Left lobe of liver (tissue), 2 donors: ENCODE results near the gene OLFML2B. TPM values are rescaled to one million over a fixed set of nuclear protein-coding genes. Genes with fewer than 3 reads are reported as not detected.

Experiments used
- ATAC-seq: fragments of 200-7000 bp; cut with Tn5 transposase; one replicate; pipeline ENCODE4 v1.9.1; 2020; ENCODE audit warnings: mild to moderate bottlenecking, moderate library complexity
- DNase-seq: peaks from one replicate; pipeline ENCODE4 v3.0.0-alpha.2; 2020; ENCODE audit warnings: low spot score
- total RNA-seq: library from RNA; stranded (reverse); gene quantifications from one replicate; pipeline ENCODE4 v1.2.1, GENCODE V29; 2021
- donor health status: DM: no; HTN: no; CAD: no; lungs with moderate emphysema.
- donor health status: DM: no; HTN: yes; CAD: no.

OLFML2B gene
- total RNA-seq, 1 donor from 2014 or later: 0.48 TPM

DNA sequence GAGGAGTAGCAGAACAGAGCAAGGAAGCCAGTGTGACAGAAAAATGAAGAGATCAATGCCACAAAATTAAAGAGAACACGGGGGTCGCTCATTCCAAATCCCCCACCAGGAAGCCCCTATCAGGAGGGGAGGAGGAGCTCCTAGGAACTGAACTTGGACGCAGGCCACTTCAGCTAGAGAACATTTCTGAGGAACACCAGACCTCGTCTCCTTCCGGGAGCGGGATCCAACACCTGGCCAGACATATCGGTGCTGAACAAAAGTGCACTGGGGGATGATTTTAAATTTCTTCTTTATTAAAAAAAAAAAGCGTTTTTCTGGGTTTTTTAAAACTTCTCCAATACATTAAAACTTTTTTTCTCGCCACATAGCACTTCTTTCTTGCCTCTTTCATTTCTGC is 40.8 kb downstream of the OLFML2B start:
- no peak for ATAC-seq
- DNase-seq: no peak

DNA sequence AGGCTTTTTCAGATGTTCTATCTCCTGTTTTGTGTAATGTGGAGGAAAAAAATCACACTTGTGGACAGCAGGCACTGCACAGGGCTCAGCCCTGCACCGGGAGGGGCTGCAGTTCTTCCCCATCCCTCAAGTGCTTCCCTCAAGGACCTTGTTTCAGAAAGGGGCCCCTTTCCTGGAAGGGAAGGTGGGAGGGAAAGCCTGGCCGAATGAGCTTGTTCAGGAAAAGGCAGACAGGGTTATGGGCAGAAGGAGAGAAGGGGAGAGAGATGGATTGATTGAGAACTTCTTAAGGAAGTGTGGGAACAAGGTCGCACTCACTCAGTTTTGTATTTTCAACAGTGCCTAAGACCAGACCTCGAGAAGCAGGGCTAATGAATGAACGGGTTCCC is 41.2 kb downstream of the OLFML2B start:
- no peak for DNase-seq
- ATAC-seq: no peak

DNA sequence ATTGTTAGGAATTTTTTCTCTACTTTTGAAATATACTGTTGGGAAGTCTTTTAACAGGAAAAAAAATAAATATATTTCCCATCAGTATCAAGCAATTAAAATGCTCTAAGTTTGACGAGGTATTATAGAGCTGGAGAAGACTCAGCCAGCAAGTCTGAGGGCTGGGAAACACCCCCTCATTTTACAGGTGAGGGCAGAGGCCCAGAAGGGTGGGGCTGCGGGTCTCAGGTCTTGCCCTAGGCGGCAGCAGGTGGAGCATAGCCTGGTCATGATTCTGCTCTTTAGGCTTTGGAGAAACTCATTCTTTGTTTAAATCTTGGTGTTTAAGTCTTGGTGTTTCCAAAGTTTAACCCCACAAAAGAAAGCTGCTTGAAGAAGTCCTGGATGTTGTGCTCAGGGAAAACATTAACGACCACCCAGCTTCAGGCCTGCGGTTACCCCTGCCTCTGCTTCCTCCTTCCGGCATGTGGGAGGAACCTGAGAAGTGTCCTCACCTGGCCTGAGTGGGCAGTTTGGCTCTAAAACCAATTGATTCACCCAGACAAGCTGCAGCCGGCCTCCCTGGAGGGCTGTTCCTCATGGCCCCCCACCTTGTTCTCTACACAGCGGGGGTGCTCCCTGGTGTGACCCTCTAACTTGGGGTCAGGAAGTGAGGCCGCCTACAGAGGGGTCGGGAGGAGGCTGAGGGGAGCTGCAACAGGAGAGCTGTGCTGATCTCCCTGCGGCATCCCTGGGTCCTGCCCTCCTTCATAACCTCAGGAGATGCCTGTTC is 41.7 kb downstream of the OLFML2B start:
- no peak for DNase-seq
- ATAC-seq: no peak

DNA sequence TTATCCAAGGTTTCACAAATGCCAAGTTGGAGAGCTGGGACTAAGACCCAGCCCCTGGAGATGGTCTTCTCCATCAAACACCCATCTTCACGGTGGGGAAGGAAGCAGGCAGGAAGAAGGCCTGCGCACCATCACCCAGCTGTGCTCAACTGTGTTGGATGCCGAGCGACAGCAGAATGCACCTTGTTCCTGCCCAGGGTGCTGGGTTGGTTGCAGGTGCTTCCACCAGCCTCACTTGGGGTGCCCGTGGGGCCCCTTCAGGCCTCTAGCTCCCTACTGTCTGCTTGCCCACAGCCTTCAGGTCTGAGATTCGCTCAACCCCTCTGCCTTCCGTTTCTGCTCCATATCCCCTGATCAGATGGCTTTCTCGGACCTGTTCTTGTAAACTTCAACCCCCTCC is 42.5 kb downstream of the OLFML2B start:
- no peak for DNase-seq
- no peak for ATAC-seq

DNA sequence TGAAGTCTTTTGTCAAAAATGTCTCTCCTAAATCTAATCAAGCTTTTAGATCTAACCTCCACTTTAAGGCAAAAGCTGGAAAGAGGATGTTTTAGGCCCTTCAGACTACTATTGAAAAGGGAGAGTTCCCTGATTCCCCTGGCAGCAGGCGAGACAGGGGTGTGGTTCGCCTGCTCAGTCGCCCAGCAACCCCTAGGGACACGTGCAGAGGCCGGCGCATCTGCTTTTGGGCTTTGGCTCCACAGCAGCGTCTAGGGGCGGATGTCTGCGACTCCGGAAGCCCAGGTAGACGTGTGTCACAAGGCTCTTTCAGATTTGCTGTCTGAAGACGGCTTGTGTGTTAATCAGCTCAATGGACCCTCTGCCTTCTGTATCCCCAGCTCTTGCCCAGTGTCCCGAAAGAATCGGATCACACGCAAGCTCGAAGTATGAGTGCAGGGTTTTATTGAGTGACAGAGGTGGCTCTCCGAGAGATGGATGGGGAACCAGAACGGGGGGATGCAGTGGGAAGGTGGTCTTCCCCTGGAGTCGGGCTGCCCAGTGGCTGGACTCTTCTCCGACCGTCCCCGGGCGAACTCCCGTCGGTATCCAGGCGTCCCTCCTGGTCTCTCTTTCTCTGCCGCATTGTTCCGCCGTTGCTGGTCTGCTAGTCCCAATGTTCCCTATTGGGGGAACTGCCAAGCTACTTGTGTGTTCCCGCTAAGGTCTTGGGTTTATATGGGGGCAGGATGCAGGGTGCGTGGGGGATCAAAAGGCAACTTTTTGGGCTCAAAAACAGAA is 45.5 kb downstream of the OLFML2B start:
- no peak for ATAC-seq
- no peak for DNase-seq

DNA sequence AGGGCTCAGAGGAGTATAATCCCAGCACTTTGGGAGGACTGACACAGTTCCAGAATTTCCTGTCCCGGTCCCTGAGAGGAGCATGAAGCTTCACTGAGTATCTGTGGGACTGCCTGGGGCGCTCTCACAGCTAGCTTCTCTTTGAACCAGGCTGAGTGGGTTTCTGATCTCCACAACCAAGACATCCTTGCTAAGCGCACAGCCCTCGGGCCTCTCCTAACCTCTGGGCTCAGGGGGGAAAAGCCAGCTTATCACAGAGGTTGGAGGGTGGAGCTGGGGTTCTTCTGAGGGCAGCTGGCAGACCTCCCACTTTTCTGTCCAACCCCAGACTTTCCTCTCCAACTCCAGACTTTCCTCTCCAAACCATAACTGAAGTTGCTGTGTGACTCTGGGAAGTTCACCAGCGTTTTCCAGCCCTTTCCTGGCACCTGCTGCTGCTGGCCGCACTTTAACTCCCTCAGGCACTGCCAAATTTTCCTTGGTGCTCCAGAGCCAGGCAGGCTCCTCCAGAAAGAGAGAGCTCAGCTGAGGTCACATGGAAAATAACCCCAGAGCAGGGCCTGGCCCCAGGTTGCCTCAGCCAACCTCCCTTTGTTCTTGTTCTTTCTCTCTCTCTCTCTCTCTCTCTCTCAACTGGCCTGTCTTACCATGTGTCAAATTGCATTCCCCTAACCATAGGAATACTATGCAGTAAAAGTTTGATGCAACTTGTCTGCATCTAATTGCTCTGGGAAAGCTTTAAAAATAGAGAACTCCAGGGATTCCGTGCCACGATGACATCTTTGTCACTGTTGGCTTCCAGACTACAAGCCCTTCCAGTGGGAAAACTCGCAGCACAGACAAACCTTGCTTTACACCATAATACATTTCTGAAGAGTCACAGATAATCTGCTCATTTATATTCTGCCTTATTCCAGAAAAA is 49.5 kb downstream of the OLFML2B start:
- ATAC-seq (peak; percentile 86), DNase-seq (peak; percentile 72)

DNA sequence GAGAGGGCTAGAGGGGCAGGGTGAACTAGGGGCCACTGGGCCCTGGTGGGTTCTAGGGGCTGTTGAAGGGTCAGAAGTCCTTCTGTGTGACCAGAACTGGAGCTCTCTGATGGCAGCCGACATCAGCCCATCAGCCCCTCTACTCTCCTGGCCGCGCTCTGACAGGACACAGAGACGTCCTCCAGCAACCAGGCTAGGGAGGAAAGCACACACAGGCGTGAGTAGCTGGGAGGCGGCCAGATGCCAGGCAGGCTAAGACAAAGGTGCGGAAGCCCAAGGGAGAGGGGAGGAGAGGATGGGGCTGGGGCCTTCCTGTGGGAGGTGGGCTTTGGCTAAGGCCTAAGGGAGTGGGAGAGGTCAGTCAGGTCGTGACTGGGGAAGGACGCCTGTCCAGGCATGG is 50.8 kb downstream of the OLFML2B start:
- ATAC-seq: no peak
- no peak for DNase-seq

DNA sequence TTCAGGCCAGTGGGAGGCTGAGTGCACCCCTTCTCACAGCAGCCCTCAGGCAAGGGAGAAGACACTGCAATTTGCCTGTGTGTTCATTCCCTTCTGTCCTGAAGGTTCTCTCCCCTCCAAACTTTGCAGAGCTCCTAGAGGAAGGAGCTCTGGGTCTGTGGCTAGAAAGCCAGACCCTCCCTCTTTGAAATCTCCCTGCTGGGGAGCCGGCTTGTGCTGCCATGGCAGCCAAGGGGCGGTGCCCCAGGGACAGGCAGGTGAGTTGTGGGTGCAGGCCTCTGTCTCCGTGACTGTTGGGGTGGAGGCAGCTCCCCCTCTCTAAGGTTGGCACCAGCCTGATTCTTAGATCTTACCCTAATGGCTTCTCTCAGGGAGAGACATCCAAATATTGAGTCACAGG is 53.0 kb downstream of the OLFML2B start:
- no peak for ATAC-seq
- no peak for DNase-seq

DNA sequence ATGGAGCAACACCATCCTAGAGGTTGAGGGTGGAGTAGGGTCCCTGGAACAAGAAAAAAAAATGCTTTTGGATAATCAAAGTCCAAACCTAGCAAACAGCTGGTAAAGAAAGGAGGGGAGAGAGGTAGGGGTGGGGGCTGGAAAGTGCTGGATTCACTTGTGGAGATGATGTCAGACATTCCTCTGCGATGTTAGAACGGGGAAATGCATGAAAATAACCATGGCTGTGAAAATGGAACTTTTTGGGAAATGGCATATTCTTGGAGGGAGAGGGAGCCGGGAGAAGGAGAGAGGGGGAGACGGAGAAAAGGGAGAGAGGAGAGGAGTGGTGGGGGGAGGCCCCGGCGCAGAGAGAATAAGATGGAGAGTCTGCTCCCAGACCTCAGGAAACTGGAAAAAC is 53.6 kb downstream of the OLFML2B start:
- ATAC-seq (no peak), DNase-seq (no peak)

DNA sequence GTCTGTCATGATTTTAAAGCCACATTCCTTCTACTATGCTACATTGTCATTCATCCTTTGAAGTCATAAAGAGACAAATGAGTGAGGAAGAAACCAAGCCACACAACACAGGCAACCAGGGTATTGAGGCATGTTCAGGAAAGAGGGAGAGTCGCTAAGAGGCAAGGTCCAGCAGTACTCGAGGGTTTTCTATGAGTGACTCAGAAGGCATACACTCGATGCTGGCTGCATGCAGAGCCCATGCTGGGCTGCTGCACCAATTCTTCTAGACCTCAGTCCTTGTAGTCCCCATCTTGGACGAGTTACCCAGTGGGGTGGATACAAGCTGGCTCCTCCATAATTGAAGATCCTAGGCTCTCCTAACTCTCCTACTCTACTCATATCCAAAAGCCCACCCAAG is 57.6 kb downstream of the OLFML2B start:
- no peak for DNase-seq
- ATAC-seq: no peak

DNA sequence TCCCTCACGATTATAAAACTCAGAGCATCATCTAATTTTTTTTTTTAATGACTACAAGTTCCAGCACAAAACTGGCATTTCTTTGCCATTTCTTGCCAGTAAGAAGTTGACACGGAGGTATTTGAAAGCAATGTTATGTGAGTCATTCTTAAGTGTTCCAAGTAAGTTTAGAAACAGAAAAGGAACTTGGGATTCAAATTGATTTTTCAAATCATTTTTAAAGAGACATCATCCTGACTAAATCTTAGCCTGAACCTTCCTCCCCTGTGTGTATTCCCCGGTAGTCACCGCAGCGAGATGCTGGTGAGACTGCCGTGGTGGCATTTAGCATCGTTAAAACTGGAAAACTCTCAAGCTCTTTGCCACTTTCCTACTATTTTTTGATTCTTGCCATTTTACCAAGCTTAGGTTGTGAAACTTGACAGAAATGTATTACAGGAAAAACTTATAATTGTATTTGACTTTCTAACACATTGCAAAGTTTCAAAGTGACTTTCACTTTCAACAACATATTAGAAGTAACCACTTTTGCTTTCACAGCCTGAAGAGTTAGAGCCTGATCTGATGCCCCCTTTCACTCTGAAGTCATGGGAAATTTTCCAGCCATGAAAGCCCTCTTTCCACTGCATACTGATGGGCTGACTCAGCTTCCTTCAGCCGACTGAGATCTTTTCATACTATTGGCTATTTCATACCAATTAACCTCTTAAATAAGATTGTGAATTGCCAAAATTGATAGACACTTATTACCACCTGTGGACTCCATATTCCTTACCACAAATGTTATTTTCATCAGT is 61.4 kb downstream of the OLFML2B start:
- no peak for DNase-seq
- ATAC-seq: no peak

DNA sequence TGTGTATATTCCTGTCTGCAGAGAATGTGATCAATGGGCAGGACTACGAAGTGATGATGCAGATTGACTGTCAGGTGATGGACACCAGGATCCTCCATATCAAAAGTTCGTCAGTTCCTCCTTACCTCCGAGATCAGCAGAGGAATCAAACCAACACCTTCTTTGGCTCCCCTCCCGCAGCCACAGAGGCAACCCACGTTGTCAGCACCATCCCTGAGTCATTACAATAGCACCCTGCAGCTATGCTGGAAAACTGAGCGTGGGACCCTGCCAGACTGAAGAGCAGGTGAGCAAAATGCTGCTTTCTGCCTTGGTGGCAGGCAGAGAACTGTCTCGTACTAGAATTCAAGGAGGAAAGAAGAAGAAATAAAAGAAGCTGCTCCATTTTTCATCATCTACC is 65.2 kb downstream of the OLFML2B start:
- DNase-seq (no peak), ATAC-seq (no peak)

DNA sequence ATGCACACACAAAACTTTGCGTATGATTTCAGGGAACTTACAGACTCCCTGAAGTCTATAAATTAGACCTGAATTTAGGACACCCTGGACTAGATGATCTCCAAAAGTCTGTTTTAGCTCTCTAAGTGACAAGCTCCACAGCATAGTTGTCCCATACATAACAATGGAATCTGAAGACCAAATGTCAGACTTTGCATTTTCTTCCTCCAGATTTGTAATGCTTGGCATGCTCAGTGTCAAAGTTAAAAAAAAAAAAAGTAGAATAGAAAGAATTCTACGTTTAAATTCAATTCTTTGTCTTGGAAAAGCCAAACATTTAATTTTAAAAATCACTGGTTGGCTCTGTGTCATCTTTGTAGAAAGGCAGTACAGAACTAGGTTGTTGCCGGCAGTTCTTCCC is 66.7 kb downstream of the OLFML2B start:
- ATAC-seq (no peak), DNase-seq (no peak)

DNA sequence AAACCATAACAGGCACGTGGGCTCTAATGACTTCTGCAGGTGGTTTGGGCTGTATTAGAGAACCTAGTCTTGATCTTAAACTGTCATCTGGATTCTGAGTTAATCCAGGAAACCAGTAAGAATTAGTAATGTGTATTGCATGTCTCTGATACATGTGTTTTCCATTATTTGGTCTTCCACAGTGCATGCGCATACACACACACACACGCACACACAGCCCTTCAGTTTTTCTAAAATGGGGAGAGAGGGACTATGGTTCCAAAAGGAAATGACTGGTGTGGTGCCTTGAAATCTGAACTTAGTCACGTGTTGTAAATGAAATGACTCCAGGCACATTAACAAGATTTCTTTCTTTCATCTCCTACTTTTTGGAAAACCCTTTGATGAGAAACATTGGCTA is 67.6 kb downstream of the OLFML2B start:
- no peak for ATAC-seq

DNA sequence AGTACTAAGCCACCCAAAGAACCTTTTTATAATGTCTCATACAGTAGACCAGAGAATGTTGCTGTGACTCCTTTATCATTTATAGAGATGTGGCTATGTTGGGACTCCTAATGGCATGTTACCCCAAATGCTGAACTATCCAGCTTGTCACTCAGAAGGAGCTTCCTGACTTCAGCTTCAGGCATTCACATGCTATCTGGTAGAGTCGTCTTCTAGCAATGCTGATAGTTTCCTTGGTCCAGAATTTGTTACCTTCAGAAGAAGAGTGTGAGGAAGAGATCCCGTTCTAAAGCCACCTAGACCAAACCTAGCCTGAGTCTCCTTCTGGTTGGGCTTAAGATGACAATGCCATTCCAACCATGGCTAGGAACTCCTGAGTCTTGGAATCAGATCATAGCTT is 68.1 kb downstream of the OLFML2B start:
- no peak for DNase-seq

More for the DNA sequence above, 67.6 kb downstream of the OLFML2B start:
- DNase-seq: no peak

DNA sequence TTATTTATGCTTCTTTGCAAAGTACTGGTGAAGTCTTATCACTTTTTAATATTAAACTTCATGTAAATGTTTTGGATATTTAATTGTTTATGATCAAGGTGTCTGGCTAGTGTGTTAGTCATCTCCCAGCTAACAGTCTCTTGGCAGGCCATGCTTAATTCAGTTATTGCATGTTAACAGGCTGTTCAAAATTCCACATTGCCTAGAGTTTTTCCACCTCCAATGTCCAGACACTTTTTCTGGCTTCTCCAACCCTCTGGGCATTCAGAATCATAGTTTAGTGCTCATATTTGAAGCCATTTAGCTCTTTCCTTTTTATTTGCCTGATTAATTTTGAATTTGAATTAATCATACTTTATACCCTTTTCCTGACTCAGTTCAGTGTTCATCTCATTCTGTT is 69.2 kb downstream of the OLFML2B start:
- ATAC-seq (no peak), DNase-seq (no peak)

More for the DNA sequence above, 68.1 kb downstream of the OLFML2B start:
- ATAC-seq: no peak

DNA sequence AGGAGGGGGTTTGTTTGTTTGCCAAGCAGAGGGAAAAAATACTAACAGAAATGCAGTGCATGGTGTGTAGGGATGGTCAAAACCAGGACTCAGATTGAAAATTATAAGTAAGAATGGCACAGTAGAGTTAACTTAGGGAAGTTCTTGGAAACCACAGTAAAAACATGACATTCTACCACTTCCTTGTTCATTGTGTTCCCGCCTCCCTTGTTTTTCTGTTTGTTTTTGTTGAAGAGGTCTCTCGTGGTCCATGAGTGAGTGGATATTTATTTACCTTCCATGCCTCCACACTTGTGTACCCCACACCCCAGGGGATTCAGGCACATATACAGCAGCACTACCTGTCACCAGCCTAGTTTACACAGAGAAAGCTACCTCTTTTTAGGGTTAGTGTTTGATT is 69.6 kb downstream of the OLFML2B start:
- DNase-seq (no peak), ATAC-seq (no peak)

DNA sequence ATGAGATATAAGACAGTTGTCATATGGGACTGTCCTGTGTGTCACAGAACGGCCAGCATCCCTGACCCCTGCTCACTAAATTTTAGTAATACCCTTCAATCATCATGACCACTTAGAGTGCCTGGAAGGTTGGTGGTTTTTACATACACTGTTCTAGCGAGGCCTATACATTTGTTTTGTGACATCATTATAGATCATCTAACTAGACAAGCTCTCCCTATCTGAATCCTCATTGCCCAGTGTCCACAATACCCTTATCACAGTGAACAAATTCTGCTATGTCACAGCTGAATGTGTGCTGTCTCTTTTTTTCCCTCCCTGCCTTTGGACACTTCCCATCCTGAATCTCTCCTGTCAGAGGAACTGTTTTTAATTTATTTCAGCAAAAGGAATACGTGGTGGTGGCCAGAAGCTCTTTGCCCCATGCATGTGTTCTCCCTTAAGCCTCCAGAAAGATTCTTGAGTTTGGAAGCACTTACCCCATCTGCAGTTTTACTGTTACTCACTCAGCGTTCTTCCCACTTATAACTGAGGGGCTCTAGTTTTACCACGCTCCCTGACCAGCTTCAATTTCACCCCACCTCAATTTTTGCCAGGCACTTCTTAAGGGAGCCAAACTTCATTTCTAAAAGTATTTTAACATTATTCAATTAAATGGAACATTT is 70.3 kb downstream of the OLFML2B start:
- no peak for DNase-seq
- no peak for ATAC-seq

DNA sequence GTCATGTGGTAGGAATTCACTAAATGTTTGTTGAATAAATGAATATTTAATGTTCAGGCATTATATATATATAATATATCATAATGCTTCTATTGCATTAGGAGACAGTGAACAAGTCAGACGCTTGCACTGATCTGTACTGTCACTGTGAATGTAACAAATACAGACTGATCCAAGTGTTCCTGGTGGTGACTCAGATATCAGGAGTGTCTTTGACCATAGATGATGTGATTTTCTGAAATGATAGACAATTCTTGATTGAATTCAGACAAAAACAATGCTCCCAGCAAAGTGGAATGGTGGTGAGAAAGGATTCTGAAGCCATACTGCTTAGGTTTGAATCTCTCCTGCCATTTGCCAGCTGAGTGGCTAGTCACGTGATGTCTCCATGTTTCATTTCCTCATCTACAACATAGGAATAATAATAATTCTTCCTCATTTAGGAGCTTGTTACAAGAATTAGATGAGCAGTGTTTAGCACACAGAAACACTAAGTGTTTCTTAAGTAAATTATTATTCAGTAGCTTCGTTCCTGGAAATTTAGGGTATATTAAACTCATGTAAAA is 71.0 kb downstream of the OLFML2B start:
- ATAC-seq (no peak), DNase-seq (no peak)

DNA sequence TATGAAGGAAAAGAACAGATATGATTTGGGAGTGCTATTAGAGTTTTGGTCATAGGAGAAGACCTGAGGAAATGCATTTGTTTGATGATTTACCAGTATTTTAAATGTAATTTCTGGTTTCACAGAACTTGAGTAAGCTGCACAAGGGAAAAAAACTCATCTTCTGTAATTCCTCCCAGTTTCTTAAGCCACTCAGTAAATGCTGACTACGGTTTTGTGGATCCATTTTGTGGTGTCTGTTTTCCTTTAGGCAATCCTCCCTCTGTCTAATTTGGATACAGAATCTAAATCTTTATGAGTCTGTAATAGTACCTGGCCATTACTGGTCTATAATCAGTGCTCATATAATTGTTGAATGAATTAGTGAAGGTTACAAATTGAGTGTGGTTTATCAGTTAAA is 72.0 kb downstream of the OLFML2B start:
- no peak for ATAC-seq
- no peak for DNase-seq
